GM21515 (cell line): ENCODE results near the gene PIGC.
"Not testable (repeated sequence)": the region's sequence is repeated elsewhere in the genome, so short reads cannot be mapped to it uniquely, and the experiment has no call there.

Experiments
- ATAC-seq: cut with Tn5 transposase; IDR thresholded peaks from one replicate; pipeline ENCODE4 v1.9.1; 2021; ENCODE audit not compliant: unreplicated experiment

PIGC gene

DNA sequence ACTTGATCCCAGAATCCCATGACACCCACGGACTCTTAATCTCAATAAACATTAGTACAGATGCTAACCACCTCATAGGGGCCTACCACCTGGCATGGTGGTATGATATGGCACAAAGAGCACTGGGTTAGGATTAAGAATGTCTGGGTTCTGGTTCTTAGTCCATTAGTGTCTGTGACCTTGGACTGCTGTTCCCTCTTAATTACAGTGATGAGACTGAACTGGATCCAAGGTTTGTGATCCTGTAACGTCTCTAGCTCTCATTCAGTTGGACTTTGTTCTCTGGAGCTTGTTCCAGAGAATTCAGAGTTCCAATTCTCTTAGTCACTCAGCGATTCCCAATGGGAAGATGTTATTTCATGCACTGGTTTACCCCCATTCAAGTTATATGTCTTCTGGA is 23.6 kb upstream of the PIGC start:
- no peak for ATAC-seq

DNA sequence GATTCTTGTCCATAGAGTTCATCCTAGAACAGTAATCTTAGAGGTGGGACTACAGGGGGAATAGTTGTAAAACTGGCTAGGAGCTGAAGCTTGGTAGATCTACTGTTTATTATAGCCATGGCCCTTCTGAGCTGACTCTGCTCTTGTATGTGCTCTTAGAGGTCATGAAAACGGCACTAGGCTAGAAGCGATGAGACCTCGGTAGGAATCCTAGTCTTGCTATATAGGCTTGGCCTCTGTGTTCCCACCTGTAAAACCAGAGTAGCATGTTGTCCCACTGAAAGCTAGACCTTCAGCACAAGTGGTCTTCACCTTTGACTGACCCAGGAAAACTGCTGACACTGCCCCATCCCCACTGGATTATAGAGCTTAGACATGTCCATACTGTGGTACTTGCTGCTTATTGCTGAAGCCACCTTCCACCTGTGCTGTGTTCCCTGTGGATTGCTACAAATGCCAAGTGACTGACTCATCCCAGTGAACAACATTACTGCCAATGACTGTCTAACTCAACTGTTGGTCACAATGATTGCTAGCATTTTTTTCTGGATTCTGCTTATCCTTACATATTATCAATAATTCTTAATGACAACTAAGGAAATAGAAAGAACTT is 23.0 kb upstream of the PIGC start:
- no peak for ATAC-seq

- ATAC-seq = no peak
Measured at GRCh38 chr1:172465617-172466016, 21.7 kb upstream of the PIGC start.

GRCh38 chr1:172460887-172461315 is 17.0 kb upstream of the PIGC start:
- ATAC-seq = no peak

- no peak for ATAC-seq
Measured at GRCh38 chr1:172460177-172460576, 16.3 kb upstream of the PIGC start.

- ATAC-seq = no peak
Measured at GRCh38 chr1:172457479-172458130, 13.7 kb upstream of the PIGC start.

- no peak for ATAC-seq
Measured at GRCh38 chr1:172456344-172456769, 12.5 kb upstream of the PIGC start.

DNA sequence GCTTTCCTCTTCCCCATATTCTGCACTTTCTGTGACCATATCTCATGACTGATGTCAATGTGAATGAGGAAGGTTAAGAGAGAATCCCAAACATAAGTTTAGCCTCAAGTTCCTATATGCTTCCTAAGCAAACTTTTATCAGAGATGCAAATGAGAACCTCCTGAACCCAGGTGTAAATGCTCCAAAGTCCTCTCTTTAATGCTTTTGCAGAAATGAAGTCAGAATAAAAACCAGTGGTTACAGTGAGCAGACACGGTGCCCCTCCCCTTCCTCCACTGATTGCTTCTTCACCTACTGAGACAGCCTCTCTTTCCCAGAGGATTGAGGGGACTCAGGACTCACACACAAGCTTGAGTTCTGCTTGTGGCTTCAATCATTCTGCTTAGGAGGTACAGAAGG is 11.6 kb upstream of the PIGC start:
- no peak for ATAC-seq

GRCh38 chr1:172453607-172454006 is 9.7 kb upstream of the PIGC start:
- no peak for ATAC-seq

GRCh38 chr1:172453153-172453545 is 9.3 kb upstream of the PIGC start:
- no peak for ATAC-seq

DNA sequence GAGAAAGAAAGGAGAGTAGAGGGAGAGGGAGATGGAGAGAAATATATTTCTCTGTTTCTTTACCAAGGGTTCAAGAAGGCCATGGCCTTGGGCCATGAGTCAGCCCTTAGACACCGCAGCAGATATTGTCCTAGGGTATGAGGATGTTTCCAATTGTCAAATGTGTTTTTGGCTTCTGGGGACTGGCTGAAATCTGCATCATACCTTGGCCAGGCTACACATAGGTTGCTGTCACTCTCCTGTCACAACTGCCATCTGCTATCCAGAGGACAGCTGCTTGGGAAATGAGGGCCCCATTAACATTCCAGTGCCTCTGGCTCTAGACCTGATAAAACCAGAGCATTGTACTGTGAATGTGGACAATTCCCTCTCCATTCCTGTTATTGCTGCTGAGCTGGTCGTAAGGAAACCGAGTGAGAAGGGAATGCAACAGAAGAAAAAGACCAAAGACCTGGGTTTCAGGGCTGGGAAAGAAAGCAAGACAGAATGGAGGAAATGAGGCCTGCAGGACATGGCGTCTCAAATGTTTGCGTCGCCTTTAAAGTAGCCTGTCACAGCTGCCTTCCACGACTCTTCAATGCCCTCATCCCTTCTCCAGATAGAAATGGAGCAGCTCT is 8.8 kb upstream of the PIGC start:
- ATAC-seq = no peak

DNA sequence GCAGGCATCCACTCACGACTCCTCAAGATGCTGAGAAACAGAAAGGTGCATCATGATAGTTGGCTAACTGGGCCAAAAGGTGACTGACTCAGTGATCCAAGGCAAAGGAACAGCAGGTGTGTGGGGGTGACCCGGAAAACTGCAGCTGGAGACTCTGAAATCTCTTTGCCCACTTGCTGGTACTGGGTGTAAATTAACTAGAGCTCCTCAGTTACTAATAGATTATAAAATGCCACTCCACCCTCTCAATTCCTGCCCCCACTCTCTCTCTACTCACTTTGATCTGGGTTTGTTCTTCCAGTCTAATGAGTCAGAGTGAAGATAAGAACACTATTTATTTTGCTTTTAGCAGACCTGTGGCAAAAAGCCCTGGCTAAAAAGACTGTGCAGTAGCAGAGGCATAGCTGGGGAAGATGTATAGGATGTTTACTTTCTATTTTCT is 7.2 kb upstream of the PIGC start:
- no peak for ATAC-seq

DNA sequence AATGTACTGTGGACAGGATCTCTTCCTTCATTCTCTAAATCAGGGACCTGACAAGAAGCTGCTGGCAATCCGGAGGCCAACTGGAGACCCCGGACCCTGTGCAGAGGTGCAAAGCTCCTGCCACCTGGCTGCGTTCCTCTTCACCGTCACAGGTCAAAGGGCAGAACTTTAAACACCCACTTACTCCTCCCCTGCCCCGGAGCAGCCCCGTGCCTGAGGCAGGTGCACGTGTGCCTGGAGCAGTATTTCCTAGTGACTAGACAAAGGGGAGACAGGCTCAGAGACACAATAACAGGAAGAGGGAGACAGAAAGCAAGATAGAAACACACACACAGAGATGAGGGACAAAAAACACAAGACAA is 6.6 kb upstream of the PIGC start:
- ATAC-seq = no peak

GRCh38 chr1:172449585-172450523 is 6.0 kb upstream of the PIGC start:
- peak; percentile 92 for ATAC-seq

- ATAC-seq = no peak
Measured at GRCh38 chr1:172448995-172449584, 5.2 kb upstream of the PIGC start.

DNA sequence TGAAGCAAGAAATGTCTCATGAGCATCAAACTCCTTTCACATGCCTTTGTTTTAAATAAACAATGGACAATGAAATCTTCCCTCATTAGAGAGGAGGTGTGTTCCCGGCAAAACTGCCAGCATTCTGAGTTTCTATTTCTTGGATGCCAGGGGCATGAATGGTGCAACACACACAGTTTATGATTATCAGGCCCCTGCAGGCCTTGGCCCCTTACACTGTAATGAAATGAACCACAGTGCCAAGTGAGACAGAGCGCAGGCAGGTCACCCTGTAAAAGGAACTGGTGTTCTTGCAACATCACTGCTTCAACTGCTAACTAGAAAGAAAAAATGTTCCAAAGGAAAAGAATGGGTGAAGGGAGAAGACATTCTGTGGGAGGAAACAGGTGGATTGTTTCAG is 3.8 kb upstream of the PIGC start:
- ATAC-seq = no peak

GRCh38 chr1:172446547-172446946 is 2.7 kb upstream of the PIGC start:
- ATAC-seq = no peak

- no peak for ATAC-seq
Measured at GRCh38 chr1:172442843-172443565, 865 bp downstream of the PIGC start.

DNA sequence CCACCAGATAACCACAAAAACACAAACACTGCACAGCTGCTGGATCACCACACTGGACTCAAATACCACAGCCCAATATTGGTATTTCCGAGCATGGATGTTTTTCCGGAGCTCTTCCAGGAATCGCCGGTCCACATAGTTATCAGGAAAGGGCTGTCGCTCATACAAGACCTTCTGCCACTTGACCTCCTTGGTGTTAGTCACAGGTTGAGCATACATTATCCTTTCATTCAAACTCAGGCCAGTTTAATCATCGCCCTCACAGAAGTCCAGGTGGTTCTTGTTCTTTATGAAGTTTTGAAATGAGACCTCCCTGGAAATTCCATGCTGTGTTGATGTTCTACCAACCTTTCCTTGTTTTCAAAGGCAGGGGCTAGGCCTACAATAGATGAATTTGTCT is 1.5 kb downstream of the PIGC start:
- ATAC-seq = no peak

DNA sequence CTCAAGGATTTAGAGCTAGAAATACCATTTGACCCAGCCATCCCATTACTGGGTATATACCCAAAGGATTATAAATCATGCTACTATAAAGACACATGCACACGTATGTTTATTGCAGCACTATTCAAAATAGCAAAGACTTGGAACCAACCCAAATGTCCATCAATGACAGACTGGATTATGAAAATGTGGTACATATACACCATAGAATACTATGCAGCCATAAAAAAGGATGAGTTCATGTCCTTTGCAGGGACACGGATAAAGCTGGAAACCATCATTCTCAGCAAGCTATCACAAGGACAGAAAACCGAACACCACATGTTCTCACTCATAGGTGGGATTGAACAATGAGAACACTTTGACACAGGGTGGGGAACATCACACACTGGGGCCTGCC is 6.7 kb downstream of the PIGC start:
- not testable (repeated sequence) for ATAC-seq
